Measurements from ENCODE around the gene SPOPL.

SPOPL gene

DNA sequence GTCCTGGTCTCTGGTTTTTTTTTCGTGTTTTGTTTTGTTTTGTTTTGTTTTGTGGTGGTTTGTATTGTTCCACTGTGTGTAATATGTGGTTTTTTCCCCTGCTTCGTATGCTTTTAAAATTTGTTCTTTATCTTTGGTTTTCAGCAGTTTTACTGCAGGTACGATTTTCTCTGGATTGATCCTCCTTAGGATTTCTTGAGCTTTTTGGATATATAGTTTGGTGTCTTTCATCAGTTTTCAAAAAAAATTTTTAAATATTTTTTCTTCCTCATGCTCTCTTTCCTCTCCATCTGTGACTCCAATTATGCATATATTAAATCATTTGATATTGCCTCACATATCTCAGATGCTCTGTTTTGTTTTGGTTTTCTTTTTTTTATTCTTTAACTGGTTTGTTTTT is 78.0 kb downstream of the SPOPL start:
- Histone ChIP-seq H3K27ac (no peak overlapping the region), H3K4me3 (no peak overlapping the region)

DNA sequence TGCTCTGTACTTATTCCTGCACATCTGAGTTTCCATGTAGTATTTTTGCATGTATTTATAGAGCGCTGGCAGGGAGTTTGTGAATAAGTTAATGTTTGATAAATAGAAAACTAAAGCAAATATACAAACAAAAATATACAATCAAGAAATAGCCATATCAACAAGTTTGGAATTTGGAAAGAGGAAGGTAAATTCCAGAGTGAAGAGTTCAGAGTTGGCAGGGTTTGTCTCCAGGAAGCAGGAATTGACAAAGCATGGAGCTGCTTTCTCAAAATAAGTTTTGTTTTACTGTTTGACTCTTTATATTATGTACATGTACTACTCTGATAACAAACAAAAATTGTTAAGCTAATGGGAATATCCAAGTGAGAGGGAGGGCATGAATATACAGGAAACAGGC is 80.3 kb downstream of the SPOPL start:
- H3K27ac ChIP-seq = no peak overlapping the region
- no peak overlapping the region for H3K4me3 ChIP-seq

DNA sequence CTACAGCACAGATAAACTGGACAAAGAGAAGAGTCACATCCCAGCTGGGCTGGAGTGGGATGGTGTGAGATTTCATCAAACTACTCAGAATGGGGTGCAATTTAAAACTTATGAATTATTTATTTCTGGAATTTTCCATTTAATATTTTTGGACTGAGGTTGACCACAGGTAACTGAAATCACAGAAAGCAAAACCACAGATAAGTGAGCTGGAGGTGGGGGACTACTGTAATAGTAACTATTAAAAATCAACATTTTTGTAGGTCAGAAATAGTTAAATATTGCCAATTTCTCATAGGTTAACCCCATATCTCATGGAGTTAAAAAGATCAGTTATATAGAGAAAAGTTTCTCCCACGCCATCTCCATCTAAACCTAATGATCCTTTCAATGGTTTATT is 88.1 kb downstream of the SPOPL start:
- no peak overlapping the region for H3K4me3 ChIP-seq
- H3K27ac ChIP-seq = no peak overlapping the region

DNA sequence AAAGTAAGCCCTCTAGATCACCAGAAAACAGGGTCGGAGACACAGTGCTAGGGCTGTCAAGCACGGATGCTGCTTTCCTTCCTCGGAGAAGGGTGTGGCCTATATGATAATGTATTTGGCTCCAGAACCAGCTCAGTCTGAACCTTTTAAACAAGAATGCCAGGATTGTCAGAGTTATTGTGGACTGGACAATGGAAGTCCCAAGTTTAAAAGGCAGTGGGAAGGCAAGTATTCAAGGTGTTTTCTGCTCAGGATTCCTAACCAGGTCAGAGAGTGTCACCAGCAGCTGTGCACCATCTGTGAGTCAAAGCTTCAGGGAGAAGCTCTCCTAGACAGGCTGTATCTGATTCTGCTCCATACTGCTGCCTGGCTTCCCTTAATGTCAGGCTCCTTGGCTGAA is 94.8 kb downstream of the SPOPL start:
- Histone ChIP-seq H3K4me3 (no peak overlapping the region), H3K27ac (no peak overlapping the region)

DNA sequence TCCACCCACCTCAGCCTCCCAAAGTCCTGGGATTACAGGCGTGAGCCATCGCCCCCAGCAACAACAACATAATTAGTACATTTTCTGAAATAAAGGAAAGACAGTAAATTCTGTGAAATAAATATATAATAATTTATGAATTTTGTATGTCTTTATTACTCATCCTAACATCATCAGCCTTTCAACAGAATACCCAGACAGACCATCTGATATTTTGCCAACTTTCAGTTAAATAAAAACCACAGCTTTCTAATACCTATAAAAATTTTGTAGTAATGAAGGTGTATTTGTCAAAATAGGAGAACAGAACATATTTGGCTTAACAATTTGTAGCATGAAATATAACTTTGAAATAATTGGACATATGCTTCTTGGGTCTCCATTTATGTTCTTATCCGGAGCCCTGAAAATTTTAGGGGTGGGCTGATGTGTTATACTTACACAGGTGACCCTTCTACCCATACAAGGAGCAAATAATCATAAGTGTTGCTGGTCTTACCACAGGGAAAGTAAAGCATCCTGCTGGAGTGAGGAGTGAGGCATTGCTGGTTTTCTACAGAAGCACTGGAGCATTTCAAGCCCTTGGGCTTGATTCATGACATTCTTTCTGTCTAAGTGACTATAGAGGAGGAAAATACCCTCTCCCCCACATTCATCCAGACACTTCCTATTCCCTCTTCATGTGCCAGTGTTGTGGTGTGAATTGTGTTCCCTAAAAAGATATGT is 99.3 kb downstream of the SPOPL start:
- Histone ChIP-seq H3K4me3 (no peak overlapping the region), H3K27ac (no peak overlapping the region)

DNA sequence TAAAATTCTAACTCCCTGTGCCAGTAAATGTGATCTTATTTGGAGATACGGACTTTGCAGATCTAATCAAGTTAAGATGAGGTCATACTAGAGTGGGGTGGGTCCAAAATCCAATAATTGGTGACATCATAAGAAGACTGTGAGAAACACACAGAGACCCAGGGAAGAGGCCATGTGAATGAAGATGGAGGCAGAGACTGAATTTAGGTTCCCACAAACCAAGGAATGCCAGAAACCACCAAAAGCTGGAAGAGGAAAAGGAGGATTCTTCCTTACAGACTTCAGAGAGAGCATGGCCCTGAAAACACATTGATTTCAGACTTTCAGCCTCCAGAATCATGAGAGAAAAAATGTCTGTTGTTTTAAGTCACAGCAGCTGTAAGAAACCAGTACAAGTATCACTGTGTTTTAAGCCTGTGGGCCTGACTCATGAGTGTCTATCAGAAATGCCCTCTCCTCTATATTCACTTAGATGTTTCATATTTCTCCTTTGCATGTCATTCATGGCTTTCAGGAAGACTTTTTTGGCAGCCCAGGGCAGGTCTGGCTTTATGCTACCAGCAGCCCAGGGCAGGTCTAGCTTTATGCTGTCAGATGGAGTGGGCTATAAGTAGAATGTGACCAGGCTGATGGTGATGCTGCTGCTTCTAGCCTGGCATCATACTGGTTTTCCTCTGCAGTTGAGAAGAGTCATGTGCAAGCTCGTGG is 100.0 kb downstream of the SPOPL start:
- H3K4me3 ChIP-seq = no peak overlapping the region
- no peak overlapping the region for H3K27ac ChIP-seq

DNA sequence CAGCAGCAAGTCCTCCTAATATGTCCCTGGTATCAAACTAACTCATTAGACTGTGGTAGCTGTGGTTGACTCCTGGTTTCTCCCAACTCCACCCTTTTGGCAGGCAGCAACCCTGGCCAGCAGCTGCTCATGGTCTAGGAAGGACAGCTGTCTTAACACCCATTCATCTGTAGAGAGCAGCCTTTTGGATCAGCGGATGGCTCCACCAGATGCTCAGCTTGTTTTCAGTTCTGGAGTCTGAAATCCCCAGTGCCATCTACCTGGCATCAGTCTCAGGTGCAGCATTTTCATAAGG is 100.5 kb downstream of the SPOPL start:
- no peak overlapping the region for H3K27ac ChIP-seq

DNA sequence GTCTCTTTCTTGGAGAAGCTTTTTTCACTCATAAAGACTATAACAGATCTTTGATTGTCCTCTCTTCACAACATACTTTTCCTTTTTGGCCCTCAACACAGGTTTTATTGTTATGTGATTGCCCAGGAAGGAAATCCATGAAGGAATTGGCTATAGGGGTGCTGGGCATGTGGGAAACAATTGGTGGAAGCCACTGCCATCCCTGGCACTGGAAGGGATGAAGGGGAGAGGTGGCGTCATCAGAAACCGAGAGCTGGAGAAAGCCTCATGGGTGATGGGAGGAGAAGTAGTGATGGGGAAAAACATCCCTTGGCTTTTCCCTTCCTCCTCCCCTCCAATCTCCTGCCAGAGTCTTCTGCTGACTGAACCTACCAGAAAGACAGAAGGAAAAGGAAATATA is 106.2 kb downstream of the SPOPL start:
- Histone ChIP-seq H3K27ac (no peak overlapping the region), H3K4me3 (no peak overlapping the region)

More for the DNA sequence above, 100.5 kb downstream of the SPOPL start:
- H3K4me3 ChIP-seq = no peak overlapping the region

DNA sequence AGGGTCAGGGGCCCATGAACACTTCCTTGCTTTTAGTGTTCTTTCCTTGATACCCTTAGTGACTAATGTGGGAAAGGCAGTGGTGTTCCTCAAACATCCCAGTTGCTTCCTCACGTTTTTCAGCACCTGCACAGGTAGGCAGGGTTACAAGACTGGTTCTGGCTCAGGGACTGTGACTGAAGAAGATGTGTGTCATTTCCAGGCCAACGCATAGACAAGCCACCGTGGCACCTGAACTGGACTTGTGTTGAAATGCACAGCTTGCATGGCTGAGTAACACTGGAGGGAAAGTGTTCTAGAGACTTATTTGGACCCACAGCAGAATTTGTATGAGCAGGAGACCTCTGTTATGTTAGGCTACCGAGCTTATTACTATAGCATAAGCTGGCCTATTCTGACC is 107.9 kb downstream of the SPOPL start:
- no peak overlapping the region for H3K27ac ChIP-seq
- no peak overlapping the region for H3K4me3 ChIP-seq

DNA sequence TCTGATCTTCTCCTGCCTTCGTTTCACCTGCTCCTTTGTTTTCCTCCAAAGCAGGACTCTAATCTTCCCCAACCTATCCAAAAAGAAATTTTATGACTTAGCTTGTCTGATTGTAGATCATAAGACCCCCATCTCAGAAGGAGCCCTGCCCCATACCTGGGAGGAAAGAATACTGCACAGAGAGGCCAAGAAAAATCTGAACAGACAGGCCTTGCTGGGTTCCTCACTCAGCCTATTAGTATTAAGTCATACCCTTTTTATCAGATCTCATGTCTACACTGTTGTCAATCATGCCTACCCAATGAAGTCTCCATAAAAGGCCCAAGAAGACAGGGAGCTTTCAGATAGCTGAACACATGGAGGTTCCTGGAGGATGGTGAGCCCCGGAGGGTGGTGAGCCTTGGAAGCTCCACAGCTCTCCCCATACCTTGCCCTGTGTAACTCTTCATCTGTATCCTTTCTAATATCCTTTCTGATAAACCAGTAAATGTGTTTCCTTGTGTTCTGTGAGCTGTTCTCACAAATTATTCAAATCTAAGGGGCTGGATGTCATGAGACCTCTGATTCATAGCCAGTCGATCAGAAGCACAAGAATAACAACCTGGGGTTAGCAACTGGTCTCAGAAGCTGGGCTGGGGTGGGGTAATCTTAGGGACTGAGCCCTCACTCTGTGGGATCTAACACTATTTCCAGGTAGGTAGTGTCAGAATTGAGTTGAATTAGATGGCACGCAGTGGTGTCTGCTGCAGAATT is 108.8 kb downstream of the SPOPL start:
- no peak overlapping the region for H3K4me3 ChIP-seq
- no peak overlapping the region for H3K27ac ChIP-seq

DNA sequence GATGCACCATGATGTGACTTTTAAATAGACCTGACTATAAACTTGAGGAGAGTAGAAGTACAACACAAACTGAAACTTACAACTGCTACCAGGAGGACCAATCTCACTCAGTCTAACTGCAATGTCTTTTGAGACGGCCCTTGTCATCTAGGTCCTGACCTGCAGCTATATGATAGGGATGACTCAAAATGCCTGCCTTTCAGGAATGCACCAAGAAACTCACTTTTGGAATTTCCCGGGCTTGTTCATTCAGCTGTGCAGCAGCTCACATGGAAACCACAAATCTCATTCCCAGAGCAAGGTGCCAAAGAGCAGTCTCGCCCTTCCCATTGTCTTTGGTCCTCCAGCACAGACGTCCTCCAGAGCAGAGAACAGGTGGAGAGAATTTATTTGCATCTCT is 113.7 kb downstream of the SPOPL start:
- no peak overlapping the region for H3K27ac ChIP-seq

DNA sequence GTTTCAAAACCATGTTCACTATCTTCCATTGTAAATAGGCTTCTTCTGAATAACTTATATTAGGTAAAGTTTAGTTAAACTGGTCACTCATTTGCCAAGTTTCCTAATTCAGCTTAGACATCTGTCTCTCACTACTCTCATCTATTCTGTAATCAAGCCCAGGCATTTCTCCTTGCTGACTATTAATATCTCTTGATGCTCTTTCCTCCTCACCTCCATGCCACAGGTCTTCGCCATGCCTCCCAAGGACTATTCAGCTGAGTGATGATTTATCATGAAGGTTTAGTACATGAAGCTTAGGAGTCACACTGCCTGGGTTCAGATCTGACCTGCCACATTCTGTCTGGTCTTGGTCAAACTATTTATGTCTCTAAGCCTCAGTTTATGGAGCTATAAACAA is 115.5 kb downstream of the SPOPL start:
- Histone ChIP-seq H3K4me3 (no peak overlapping the region), H3K27ac (no peak overlapping the region)

More for the DNA sequence above, 113.7 kb downstream of the SPOPL start:
- H3K4me3 ChIP-seq = no peak overlapping the region

DNA sequence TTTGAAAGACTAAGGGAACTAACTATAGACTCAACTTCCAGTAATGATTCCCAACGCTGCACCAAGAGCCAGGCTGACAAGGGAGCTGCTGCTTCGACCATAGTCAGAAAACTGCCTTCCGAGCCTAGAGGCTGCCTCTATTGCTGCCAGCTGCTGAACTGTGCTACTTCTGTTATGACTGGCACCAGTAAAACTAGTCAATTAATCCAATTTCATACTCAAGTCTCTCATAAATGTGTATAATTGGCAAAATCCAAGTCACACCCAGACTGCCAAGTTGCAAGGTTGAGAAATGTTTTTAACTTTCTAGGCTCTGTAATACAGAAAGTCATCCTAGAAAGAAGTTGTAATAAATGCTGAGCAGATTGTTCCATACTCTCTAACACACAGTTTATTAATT is 117.4 kb downstream of the SPOPL start:
- H3K4me3 ChIP-seq = no peak overlapping the region
- H3K27ac ChIP-seq = no peak overlapping the region

DNA sequence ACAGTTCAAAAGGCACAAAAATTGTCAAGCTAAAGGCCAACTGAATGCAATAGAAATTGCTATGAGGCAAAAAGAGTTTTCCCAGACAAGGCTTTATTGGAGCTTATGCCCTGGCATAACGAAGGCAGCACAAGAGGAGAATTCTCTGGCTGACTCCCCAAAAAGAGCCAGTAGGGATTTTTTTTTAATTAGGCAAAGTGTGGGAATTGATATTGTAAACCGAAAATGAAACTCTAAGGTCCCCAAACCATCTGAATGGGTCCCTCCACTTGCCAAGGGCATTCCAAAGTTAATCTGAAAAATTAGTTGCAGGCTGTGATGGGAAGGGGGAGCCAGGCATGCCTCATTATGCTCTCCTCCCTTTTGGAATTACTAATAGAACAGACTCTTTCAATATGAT is 118.9 kb downstream of the SPOPL start:
- no peak overlapping the region for H3K4me3 ChIP-seq

DNA sequence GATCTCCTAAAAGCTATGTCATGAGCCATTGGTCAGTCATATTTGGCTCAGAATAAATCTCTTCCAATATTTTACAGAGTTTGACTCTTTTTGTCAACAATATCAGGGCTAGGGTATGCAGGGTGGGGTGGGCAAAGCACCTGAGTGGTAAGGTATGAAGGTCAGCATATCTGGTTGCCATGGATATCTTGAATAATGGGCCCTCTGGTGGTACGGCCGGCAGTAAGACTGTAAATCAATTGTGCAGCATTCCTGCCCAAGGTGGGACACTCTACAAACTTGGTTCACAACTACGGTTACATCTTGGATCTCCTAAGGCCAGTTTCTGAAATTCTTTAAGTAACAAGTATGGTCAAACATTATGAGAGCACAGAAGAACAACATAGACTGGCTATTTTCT is 119.6 kb downstream of the SPOPL start:
- H3K4me3 ChIP-seq = no peak overlapping the region
- no peak overlapping the region for H3K27ac ChIP-seq

More for the DNA sequence above, 118.9 kb downstream of the SPOPL start:
- H3K27ac ChIP-seq = no peak overlapping the region

DNA sequence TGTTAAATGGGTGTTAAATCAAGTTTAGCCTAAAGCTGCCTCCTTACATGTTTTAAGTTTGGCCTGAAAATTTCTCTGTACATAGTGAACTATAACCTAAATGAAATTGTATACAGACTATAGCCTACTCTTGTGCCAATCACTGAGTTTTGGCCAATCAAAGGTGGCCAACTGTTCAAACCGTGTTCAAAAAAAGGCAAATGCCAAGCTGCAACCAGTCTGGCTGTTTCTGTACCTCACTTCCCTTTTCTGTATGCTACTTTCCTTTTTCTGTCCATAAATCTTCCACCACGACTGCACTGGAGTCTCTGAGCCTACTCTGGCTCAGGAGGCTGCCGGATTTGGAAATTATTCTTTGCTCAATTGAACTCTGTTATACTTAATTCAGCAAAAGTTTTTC is 121.0 kb downstream of the SPOPL start:
- Histone ChIP-seq H3K27ac (no peak overlapping the region), H3K4me3 (no peak overlapping the region)
